SK-N-SH (cell line): ENCODE measurements around the gene IGFBP3. TPM values are rescaled to one million over a fixed set of nuclear protein-coding genes. Genes with fewer than 3 reads are reported as not detected.

ENCODE experiments used
- CTCF ChIA-PET: fragments of 300-600, 350-600 bp; formaldehyde crosslinking; extraction: SDS; loops from one replicate; lab custom pipeline; 2021; lab: Yijun Ruan, JAX
- POLR2A ChIA-PET: fragments of 350-600 bp; sonication (Branson Sonifier 250); formaldehyde crosslinking; extraction: SDS; loops from one replicate; lab custom pipeline; 2020; ENCODE audit warnings: antibody characterized with exemption, inconsistent platforms; lab: Yijun Ruan, JAX
- DNase-seq: peaks from one replicate; pipeline ENCODE4 v3.0.0; 2012
- H2AFZ ChIP-seq: fragments of 200-600 bp; sonication (generic); 2 replicates; pipeline ENCODE4 v1.8.1; 2016; ENCODE audit warnings: antibody characterized with exemption, mild to moderate bottlenecking, low read depth
- H3F3A ChIP-seq: fragments of 200-600 bp; sonication (generic); replicated peaks from 2 replicates; pipeline ENCODE3; 2016; ENCODE audit warnings: antibody characterized with exemption, mild to moderate bottlenecking; ENCODE audit not compliant: insufficient read depth
- H3K27ac ChIP-seq, 2 experiments: fragments of 200-500 bp in 1 of 2; fragments of 200-600 bp in 1 of 2; sonication (Bioruptor generic) in 1 of 2; sonication (generic), shearing (Covaris generic) in 1 of 2; 2 replicates each; pipeline versions ENCODE4 v1.5.1 to v1.6.1; 2014 to 2016; ENCODE audit warnings: low read depth in 2 of 2, inconsistent platforms in 1 of 2, low read length in 1 of 2, mild to moderate bottlenecking in 1 of 2, mixed read lengths in 1 of 2
- H3K27me3 ChIP-seq: fragments of 200-600 bp; sonication (generic), shearing (Covaris generic); 2 replicates; pipeline ENCODE4 v1.6.1; 2016; ENCODE audit warnings: mixed run types; ENCODE audit not compliant: insufficient read depth
- H3K36me3 ChIP-seq, 2 experiments: fragments of 200-500 bp in 1 of 2; fragments of 200-600 bp in 1 of 2; sonication (Bioruptor generic) in 1 of 2; sonication (generic) in 1 of 2; replicated peaks in 1 of 2; 2 replicates each; pipeline versions ENCODE3 to v1.5.1; 2014 to 2016; ENCODE audit warnings: low read length in 1 of 2, mild to moderate bottlenecking in 1 of 2; ENCODE audit not compliant: insufficient read depth in 2 of 2, control insufficient read depth in 1 of 2
- H3K4me1 ChIP-seq, 2 experiments: fragments of 200-500 bp in 1 of 2; fragments of 200-600 bp in 1 of 2; sonication (Bioruptor generic) in 1 of 2; sonication (generic), shearing (Covaris generic) in 1 of 2; 2 replicates each; pipeline versions ENCODE4 v1.5.1 to v1.6.1; 2014 to 2016; ENCODE audit warnings: low read depth in 1 of 2, low read length in 1 of 2, mixed run types in 1 of 2; ENCODE audit not compliant: insufficient read depth in 2 of 2, control insufficient read depth in 1 of 2
- H3K4me2 ChIP-seq: fragments of 200-600 bp; sonication (generic), shearing (Covaris generic); 2 replicates; pipeline ENCODE4 v1.6.1; 2017; ENCODE audit warnings: mixed run types
- H3K4me3 ChIP-seq, 2 experiments: fragments of 200-500 bp in 1 of 2; fragments of 200-600 bp in 1 of 2; sonication (Bioruptor generic) in 1 of 2; sonication (generic), shearing (Covaris generic) in 1 of 2; 2 replicates each; pipeline versions ENCODE4 v1.5.1 to v1.8.1; 2014 to 2016; ENCODE audit warnings: low read depth in 2 of 2, inconsistent platforms in 1 of 2, low read length in 1 of 2, mild to moderate bottlenecking in 1 of 2, mixed read lengths in 1 of 2, moderate library complexity in 1 of 2
- H3K79me2 ChIP-seq: fragments of 200-600 bp; sonication (generic); 2 replicates; pipeline ENCODE4 v1.8.1; 2017; ENCODE audit warnings: mild to moderate bottlenecking; ENCODE audit not compliant: insufficient read depth
- H3K9ac ChIP-seq: fragments of 200-600 bp; sonication (generic); 2 replicates; pipeline ENCODE4 v1.6.1; 2017; ENCODE audit warnings: mixed run types
- H3K9me2 ChIP-seq: fragments of 200-600 bp; sonication (generic); 2 replicates; pipeline ENCODE4 v1.6.1; 2017; ENCODE audit warnings: mixed run types
- H3K9me3 ChIP-seq: fragments of 200-600 bp; sonication (generic); 2 replicates; pipeline ENCODE4 v1.6.1; 2017; ENCODE audit warnings: mixed run types, mild to moderate bottlenecking, moderate library complexity
- H4K20me1 ChIP-seq: fragments of 200-600 bp; sonication (generic); 2 replicates; pipeline ENCODE4 v1.6.1; 2017; ENCODE audit warnings: mild to moderate bottlenecking, mixed run types; ENCODE audit not compliant: insufficient read depth
- CHD2 ChIP-seq: fragments of 150-350 bp; IDR thresholded peaks from 2 replicates; pipeline ENCODE4 v1.6.1; 2018; ENCODE audit warnings: low read length; ENCODE audit not compliant: partially characterized antibody
- ELF1 ChIP-seq: IDR thresholded peaks from 2 replicates; pipeline ENCODE4 v1.4.0; 2012
- FOXJ3 ChIP-seq: sonication (generic); formaldehyde crosslinking; IDR thresholded peaks from 2 replicates; pipeline ENCODE4 v1.5.1; 2020; ENCODE audit warnings: mild to moderate bottlenecking, missing genetic modification reagents
- FOXM1 ChIP-seq: IDR thresholded peaks from 2 replicates; pipeline ENCODE4 v1.4.0; 2012; ENCODE audit warnings: low read depth, mild to moderate bottlenecking
- MEF2A ChIP-seq: IDR thresholded peaks from 2 replicates; pipeline ENCODE4 v1.4.0; 2012; ENCODE audit warnings: low read depth, borderline replicate concordance
- NFIC ChIP-seq: IDR thresholded peaks from 2 replicates; pipeline ENCODE4 v1.4.0; 2012; ENCODE audit warnings: borderline replicate concordance
- PBX3 ChIP-seq: IDR thresholded peaks from 2 replicates; pipeline ENCODE4; 2012
- POLR2AphosphoS5 ChIP-seq: IDR thresholded peaks from 2 replicates; pipeline ENCODE4 v1.6.1; 2012; ENCODE audit warnings: low read depth, low read length
- RCOR1 ChIP-seq: fragments of 150-350 bp; IDR thresholded peaks from 2 replicates; pipeline ENCODE4 v1.6.1; 2017; ENCODE audit warnings: antibody characterized with exemption, low read length
- SIN3A ChIP-seq: IDR thresholded peaks from 2 replicates; pipeline ENCODE4 v1.6.1; 2012; ENCODE audit warnings: low read depth, mild to moderate bottlenecking, low read length, moderate library complexity, borderline replicate concordance
- SMC3 ChIP-seq: IDR thresholded peaks from 2 replicates; pipeline ENCODE4 v1.6.1; 2012; ENCODE audit warnings: low read depth, low read length, improper control_type of control experiment
- TAF1 ChIP-seq: IDR thresholded peaks from 2 replicates; pipeline ENCODE4 v1.6.1; 2012; ENCODE audit warnings: low read depth, mild to moderate bottlenecking, low read length, moderate library complexity, borderline replicate concordance
- TEAD4 ChIP-seq: IDR thresholded peaks from 2 replicates; pipeline ENCODE4 v1.4.0; 2012; ENCODE audit warnings: mild to moderate bottlenecking, borderline replicate concordance; ENCODE audit not compliant: insufficient read depth
- USF1 ChIP-seq: IDR thresholded peaks from 2 replicates; pipeline ENCODE4 v1.4.0; 2012; ENCODE audit warnings: low read depth, borderline replicate concordance
- YY1 ChIP-seq: IDR thresholded peaks from 2 replicates; pipeline ENCODE4 v1.4.0; 2012; ENCODE audit warnings: low read depth, mild to moderate bottlenecking
- ZBTB33 ChIP-seq: IDR thresholded peaks from 2 replicates; pipeline ENCODE4 v1.4.0; 2012; ENCODE audit warnings: low read depth, borderline replicate concordance
- WGBS: methylation state at CpG from one replicate; pipeline ENCODE4 v1.1.6; 2017; ENCODE audit warnings: low lambda C conversion rate; 5-methylcytosine and 5-hydroxymethylcytosine counted together
- polyA plus RNA-seq, 3 experiments: library from polyadenylated mRNA; depleted of rRNA; stranded (reverse); fragments of >200 nt; gene quantifications; 2 replicates each; pipeline ENCODE4 v1.2.3, GENCODE V29; 2012
- TF ChIP-seq, protein P1 (sequence below): fragments of 150-350 bp; IDR thresholded peaks from 2 replicates; pipeline ENCODE4 v1.6.1; 2017; ENCODE audit warnings: antibody characterized with exemption, low read length, low read depth, borderline replicate concordance

The IGFBP3 gene
- polyA plus RNA-seq, 1 of the 3 experiments (the other 2 are of a cell fraction): 51.2 TPM

DNA sequence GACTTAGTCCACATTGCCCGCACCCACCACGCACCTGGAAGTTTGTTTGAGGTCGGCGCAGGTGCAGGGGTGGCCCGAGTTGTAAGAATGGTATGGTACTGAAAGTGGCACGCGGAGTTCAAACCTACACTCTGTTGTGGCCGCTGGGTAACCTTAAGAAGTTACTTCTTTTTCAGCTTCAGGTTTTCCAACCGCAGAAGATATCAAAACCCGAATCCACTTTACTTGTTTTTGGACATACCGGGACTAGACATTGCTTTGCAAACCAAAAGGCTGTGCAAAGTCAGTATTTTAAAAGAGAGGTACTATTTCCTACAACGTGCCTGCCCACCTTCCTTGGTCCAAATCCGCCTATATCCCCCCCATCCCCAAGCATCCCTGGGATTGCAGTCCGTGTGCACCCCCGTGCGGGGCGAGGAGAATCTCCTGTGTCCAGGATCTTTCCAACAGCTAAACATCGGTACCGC, 1.0 kb downstream of the IGFBP3 start:
- ChIA-PET POLR2A (no interaction called here), CTCF (interaction anchor here (0.7 to 10.7 kb wide), 12 partner anchors 11 to 1334 kb away, joined by 3 to 291 read pairs (median 26); partner anchors contain the start of gene IGFBP1)
- Histone ChIP-seq H3F3A (peaks cover 29% of the 10 kb centered on the region), H3K9me3 (no peaks in the 10 kb centered on the region), H3K27ac (no peak overlapping the region), H3K27me3 (no peaks in the 10 kb centered on the region), H3K9ac (peak overlapping the region; percentile 55), H2AFZ (0 out of 2 replicates have a peak overlapping the region, but pooled peaks have one; percentile 24), H3K4me3 (peak overlapping the region; percentile 58 to 72), H3K4me2 (peak overlapping the region; percentile 84), H3K36me3 (peaks cover 3 to 29% of the 10 kb centered on the region in 2 experiments), H4K20me1 (peaks cover 32% of the 10 kb centered on the region), H3K4me1 (peaks cover 26 to 38% of the 10 kb centered on the region in 2 experiments), H3K79me2 (peaks cover 28% of the 10 kb centered on the region), H3K9me2 (no peaks in the 10 kb centered on the region)
- DNase-seq: no peak
- TF ChIP-seq TAF1 (no peak), CHD2 (no peak), SMC3 (no peak), SIN3A (no peak), PBX3 (no peak), POLR2AphosphoS5 (no peak), FOXM1 (no peak), TEAD4 (no peak), ZBTB33 (no peak), RCOR1 (no peak), YY1 (no peak), MEF2A (no peak), ELF1 (no peak), USF1 (no peak), FOXJ3 (CRISPR knock-in tag) (no peak), NFIC (no peak)
- TF ChIP-seq, protein P1, sequence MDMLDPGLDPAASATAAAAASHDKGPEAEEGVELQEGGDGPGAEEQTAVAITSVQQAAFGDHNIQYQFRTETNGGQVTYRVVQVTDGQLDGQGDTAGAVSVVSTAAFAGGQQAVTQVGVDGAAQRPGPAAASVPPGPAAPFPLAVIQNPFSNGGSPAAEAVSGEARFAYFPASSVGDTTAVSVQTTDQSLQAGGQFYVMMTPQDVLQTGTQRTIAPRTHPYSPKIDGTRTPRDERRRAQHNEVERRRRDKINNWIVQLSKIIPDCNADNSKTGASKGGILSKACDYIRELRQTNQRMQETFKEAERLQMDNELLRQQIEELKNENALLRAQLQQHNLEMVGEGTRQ: no peak
- WGBS: 29% methylated on average over 19 of the region's 19 CpGs
